KOPT-K1 (cell line): ENCODE results near the gene PRSS58.

Source experiments
- H3K27ac ChIP-seq: fragments of 200-600 bp; sonication (generic); 2 replicates; pipeline ENCODE4 v1.5.1; 2016; ENCODE audit warnings: antibody characterized with exemption, mild to moderate bottlenecking, low read depth, low read length; ENCODE audit not compliant: poor library complexity, severe bottlenecking
- H3K36me3 ChIP-seq: fragments of 200-600 bp; sonication (generic); 2 replicates; pipeline ENCODE4 v1.5.1; 2017; ENCODE audit warnings: antibody characterized with exemption, mild to moderate bottlenecking, low read length, moderate library complexity; ENCODE audit not compliant: insufficient read depth
- H3K9me3 ChIP-seq: fragments of 200-600 bp; sonication (generic); 2 replicates; pipeline ENCODE4 v1.5.1; 2017; ENCODE audit warnings: antibody characterized with exemption, low read length, mild to moderate bottlenecking; ENCODE audit not compliant: insufficient read depth, poor library complexity, severe bottlenecking

The PRSS58 gene, protein sequence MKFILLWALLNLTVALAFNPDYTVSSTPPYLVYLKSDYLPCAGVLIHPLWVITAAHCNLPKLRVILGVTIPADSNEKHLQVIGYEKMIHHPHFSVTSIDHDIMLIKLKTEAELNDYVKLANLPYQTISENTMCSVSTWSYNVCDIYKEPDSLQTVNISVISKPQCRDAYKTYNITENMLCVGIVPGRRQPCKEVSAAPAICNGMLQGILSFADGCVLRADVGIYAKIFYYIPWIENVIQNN

DNA sequence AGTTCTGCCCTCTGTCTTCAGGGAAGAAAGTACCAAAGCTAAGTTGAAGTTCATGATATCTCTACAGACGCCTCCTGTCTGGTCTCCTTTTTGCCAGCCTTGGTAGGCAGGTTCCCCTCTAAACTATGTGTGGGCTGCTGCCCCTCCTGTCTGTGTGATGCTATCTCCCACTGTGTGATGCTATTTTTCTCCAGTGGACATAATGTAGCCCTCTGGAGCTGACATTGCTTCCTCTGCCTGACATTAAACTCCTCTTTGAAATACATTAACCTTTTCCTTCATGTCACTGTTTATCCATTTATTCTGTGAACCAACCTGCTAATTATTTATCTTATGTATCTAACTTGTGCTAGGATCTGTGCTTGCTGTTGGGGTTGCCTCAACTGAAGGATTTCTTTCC, at the start of gene PRSS58:
TSS of gene PRSS58 (minus strand) at position 101 of the 400 bp plus-strand sequence. CDS start 351 bp downstream, outside the sequence.
- no peak within 1 kb of the TSS for H3K27ac ChIP-seq
- no peaks in the 10 kb centered on the region for H3K9me3 ChIP-seq
- H3K36me3 ChIP-seq = no peaks in the 10 kb centered on the region

- Histone ChIP-seq H3K36me3 (no peaks in the 10 kb centered on the region), H3K27ac (no peak overlapping the region), H3K9me3 (no peaks in the 10 kb centered on the region)
Observed at GRCh38 chr7:142307246-142307900, 49.5 kb upstream of the PRSS58 start.

DNA sequence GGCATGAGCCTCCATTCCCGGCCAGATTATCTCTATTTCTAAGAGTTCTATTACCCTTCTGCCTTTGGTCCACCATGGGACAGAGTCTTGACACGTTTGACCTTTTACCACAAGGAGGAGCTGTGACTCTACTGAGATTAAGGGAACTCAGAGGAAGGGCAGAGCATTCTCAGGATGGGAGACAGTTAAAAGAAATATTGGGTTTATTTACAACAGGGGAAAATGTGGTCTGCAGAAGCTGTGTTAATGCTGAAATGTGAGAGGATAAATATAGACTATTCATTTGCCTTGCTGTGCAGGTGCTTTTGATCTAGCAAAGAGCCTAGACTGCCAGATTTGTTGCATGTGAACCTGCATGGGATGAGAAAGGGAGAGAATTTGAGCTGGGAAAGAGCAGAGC, 45.8 kb upstream of the PRSS58 start:
- Histone ChIP-seq H3K9me3 (no peaks in the 10 kb centered on the region), H3K36me3 (no peaks in the 10 kb centered on the region), H3K27ac (no peak overlapping the region)

GRCh38 chr7:142301923-142302550, 44.2 kb upstream of the PRSS58 start:
- Histone ChIP-seq H3K9me3 (no peaks in the 10 kb centered on the region), H3K27ac (no peak overlapping the region), H3K36me3 (no peaks in the 10 kb centered on the region)

GRCh38 chr7:142301299-142301698, 43.4 kb upstream of the PRSS58 start:
- Histone ChIP-seq H3K27ac (no peak overlapping the region), H3K36me3 (no peaks in the 10 kb centered on the region), H3K9me3 (no peaks in the 10 kb centered on the region)

DNA sequence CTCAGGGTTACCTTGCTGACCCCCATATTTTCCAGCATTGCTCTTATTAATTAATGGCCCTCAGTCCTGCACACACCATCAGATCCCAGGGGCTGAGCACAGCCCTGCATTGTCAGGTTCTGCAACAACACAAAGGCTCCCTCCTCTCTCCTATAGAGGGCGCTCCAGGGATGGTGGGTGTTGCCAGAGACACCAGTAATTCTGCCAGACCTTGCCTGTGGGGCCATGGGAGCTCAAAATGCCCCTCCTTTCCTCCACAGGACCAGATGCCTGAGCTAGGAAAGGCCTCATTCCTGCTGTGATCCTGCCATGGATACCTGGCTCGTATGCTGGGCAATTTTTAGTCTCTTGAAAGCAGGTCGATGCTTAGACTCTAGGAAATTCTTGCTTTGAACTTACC, 42.8 kb upstream of the PRSS58 start:
- Histone ChIP-seq H3K36me3 (no peaks in the 10 kb centered on the region), H3K27ac (no peak overlapping the region), H3K9me3 (no peaks in the 10 kb centered on the region)

DNA sequence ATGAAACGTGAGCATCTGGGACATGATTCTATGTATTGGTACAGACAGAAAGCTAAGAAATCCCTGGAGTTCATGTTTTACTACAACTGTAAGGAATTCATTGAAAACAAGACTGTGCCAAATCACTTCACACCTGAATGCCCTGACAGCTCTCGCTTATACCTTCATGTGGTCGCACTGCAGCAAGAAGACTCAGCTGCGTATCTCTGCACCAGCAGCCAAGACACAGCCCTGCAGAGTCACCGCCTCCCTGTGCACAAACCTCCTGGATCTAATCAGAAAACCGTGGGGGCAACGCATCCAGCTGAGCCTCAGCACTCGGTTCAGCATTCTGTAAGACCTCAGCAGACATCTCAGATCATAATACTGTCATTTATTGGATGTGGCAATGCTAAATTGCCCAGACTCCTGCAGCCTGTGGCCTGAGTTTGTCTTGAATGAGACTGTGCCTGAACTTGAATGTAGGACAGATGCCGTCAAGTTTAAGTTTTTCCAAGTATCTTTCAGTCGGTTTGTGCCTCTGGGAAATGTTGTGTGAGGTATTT, 41.5 kb upstream of the PRSS58 start:
- Histone ChIP-seq H3K27ac (no peak overlapping the region), H3K36me3 (no peaks in the 10 kb centered on the region), H3K9me3 (no peaks in the 10 kb centered on the region)

GRCh38 chr7:142298627-142299026, 40.8 kb upstream of the PRSS58 start:
- Histone ChIP-seq H3K27ac (no peak overlapping the region), H3K9me3 (no peaks in the 10 kb centered on the region), H3K36me3 (no peaks in the 10 kb centered on the region)

GRCh38 chr7:142298009-142298408, 40.2 kb upstream of the PRSS58 start:
- Histone ChIP-seq H3K36me3 (no peaks in the 10 kb centered on the region), H3K9me3 (no peaks in the 10 kb centered on the region), H3K27ac (no peak overlapping the region)

- H3K36me3 ChIP-seq = no peaks in the 10 kb centered on the region
- no peak overlapping the region for H3K27ac ChIP-seq
- H3K9me3 ChIP-seq = peaks cover 7% of the 10 kb centered on the region
Observed at GRCh38 chr7:142280263-142280662, 22.4 kb upstream of the PRSS58 start.

DNA sequence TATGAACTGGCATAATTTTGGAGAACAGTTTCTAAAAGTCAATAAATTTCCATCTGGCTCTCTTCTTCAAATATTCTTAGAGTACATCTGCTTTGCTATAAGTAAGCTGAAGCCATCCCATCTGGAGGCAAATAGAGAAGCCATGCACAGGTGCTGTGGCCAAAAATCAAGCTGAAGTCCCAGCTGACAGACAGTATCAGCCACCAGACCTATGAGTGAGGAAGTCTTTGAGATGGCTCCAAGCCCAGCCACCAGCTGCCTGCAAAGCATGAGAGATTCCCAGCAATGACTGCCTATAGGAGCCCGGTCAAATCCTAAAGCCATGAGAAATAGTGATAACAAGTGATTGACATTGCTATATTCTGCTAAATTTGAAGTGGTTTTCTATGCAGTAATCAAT, 21.7 kb upstream of the PRSS58 start:
- Histone ChIP-seq H3K27ac (no peak overlapping the region), H3K9me3 (peaks cover 8% of the 10 kb centered on the region), H3K36me3 (no peaks in the 10 kb centered on the region)

- Histone ChIP-seq H3K9me3 (peaks cover 8% of the 10 kb centered on the region), H3K36me3 (no peaks in the 10 kb centered on the region)
Observed at GRCh38 chr7:142275028-142275427, 17.2 kb upstream of the PRSS58 start.

DNA sequence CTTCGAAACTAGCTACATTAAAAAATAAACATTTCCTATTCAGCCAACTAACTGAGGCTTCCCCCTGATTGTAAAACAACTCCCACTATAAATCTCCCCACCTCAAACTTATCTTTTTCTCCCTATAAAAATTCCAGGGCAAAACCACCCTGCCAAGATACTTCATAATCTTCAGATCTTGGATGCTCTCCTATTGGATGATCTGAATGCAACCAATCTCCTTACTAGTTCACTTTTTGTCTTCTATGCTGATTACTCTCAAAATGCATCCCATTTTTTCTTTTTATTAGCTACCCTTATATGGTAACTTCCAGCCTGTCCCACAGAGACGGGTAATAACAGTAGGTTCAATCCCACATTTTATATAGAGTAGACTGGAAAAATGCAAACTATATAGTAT, 15.0 kb upstream of the PRSS58 start:
- H3K9me3 ChIP-seq = peaks cover 8% of the 10 kb centered on the region
- no peak overlapping the region for H3K27ac ChIP-seq
- no peaks in the 10 kb centered on the region for H3K36me3 ChIP-seq

More at GRCh38 chr7:142275028-142275427, 17.2 kb upstream of the PRSS58 start:
- no peak overlapping the region for H3K27ac ChIP-seq

DNA sequence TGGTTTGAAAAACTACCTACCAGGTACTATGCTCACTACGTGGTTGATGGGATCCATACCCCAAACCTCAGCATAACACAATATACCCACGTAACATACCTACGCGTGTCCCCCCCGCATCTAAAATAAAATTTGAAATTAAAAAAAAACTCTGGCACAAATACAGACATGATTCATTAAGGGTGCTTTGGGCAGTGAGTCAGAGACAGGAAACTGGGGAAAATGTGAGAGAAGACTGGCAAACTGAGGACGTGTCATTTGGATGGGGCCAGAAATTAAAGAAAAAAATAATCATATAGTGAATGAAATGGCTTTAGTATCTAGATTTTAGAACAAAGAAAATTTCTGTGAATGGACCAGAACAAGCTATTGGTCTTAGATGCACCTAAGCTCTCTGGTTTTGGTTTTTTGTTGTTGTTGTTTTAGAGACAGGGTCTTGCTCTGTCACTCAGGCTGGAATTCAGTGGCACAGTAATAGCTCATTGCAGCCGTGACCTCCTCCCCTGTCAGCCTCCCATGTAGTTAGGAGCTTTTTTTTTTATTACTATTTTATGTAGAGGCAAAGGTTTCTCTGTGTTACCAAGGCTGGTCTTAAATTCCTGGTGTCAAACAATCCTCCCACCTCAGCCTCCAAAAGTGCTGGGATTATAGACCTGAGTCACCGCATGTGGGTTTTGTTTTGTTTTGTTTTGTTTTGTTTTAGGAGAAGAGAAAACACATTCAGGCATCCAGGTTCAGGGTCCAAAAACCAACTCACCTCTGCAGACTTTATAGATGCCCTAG, 5.9 kb upstream of the PRSS58 start:
- no peaks in the 10 kb centered on the region for H3K36me3 ChIP-seq
- H3K9me3 ChIP-seq = no peaks in the 10 kb centered on the region
- no peak overlapping the region for H3K27ac ChIP-seq

DNA sequence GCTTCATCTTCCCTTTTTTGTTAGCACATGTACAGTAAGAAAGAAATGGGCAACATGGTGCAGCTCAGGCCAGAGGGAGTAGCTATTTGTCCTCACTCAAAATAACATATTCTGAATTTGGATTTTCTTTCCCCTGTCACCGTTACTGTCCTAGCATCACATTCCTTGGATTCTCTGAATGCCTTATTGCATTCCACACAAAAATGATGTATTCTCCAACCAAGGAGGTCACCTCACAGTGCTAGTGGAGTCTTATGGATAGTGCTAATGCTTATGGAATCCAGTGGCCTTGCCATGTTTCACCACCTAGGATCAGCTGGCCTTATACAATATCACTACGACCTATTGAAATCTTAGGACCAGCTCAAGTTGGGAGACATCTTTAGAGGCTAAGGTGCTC, 7.2 kb downstream of the PRSS58 start:
- H3K36me3 ChIP-seq = no peaks in the 10 kb centered on the region
- no peak overlapping the region for H3K27ac ChIP-seq

More for the DNA sequence above, 7.2 kb downstream of the PRSS58 start:
- H3K9me3 ChIP-seq = no peaks in the 10 kb centered on the region
